ENCODE data around the gene CAPZB.

The CAPZB gene

DNA sequence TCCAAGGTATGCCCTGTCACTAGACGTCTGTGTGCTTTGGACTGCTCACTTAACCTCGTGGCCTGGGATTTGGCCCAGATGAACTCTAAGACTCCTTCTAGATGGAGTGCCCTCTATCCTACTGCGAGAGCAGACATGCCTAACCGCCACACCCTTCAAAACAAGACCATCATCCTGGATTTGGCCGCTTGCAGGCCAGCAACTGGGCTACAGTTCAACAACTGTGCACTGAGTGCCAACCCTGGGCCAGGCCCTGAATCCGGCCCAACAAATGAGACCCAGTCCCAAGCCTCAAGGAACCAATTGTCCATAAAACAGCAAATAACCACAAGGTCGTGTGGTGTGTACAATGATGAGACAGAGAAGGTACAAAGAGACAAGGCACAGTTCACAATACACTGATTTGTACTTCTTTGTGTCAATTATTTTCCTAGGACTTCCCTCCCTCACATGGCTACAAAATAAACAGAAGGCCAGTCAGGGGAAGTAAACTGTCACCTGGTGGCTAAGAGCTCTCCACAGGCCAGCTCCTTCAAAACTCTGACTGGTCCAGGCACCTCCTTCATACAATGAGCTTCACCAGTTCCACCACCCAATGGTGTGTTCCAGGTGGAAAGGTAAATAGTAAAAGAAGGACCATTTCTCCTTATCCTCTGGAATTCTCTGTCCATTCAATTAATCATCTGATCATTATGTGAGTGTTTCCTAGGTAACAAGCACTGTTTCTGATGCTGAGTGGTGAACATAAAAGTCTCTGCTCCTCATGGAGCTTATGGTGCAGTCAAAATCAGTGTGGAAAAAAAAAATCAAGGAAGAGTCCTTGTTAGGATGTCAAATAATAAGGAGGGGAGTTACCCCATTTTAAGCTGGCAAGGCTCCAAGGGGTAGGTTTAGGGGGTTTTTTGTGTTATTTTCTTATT lies 60.4 kb downstream of the CAPZB start:
- no peak overlapping the region for H3K4me3 ChIP-seq (ENCODE audit: low read depth, low read length)
- H3K27me3 ChIP-seq (replicated peaks) = no peaks in the 10 kb centered on the region
- peaks cover 8% of the 10 kb centered on the region for H3K36me3 ChIP-seq (replicated peaks)
- no peak overlapping the region for H3K27ac ChIP-seq
- DNase-seq = no peak
- TF ChIP-seq, protein P1, sequence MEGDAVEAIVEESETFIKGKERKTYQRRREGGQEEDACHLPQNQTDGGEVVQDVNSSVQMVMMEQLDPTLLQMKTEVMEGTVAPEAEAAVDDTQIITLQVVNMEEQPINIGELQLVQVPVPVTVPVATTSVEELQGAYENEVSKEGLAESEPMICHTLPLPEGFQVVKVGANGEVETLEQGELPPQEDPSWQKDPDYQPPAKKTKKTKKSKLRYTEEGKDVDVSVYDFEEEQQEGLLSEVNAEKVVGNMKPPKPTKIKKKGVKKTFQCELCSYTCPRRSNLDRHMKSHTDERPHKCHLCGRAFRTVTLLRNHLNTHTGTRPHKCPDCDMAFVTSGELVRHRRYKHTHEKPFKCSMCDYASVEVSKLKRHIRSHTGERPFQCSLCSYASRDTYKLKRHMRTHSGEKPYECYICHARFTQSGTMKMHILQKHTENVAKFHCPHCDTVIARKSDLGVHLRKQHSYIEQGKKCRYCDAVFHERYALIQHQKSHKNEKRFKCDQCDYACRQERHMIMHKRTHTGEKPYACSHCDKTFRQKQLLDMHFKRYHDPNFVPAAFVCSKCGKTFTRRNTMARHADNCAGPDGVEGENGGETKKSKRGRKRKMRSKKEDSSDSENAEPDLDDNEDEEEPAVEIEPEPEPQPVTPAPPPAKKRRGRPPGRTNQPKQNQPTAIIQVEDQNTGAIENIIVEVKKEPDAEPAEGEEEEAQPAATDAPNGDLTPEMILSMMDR (IDR thresholded peaks at IDR 0.05; ENCODE audit: low read depth, low read length, missing control alignments) = no peak
- in situ Hi-C loops (cut with HindIII; ENCODE audit: low pct_ligation_motif_present, low sequenced_read_pairs) = no loop called here

DNA sequence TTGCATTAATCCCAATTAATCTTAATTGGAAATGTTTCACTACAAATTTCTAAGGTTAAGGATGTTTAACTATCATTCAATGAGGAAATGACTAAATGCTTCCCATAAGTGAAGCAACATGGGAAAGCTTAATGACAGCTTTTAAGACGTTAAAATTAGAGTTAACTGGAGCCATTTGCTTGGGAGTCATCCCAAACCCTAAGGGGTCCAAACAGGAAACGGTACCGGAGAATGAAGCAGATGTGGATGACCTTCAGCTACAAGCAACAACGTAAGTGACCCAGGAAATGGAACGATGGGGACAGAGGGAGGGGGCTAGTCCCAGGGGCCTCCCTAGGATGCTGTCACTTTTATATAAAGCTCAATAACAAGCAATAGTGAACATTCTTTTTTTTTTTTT lies 62.2 kb downstream of the CAPZB start:
- Histone ChIP-seq H3K27ac (no peak overlapping the region), H3K36me3 (replicated peaks) (peaks cover 20% of the 10 kb centered on the region), H3K4me3 (ENCODE audit: low read depth, low read length) (no peak overlapping the region), H3K27me3 (replicated peaks) (no peaks in the 10 kb centered on the region)
- no peak for DNase-seq
- TF ChIP-seq, protein P1 (IDR thresholded peaks at IDR 0.05; ENCODE audit: low read depth, low read length, missing control alignments) = no peak
- in situ Hi-C loops (cut with HindIII; ENCODE audit: low pct_ligation_motif_present, low sequenced_read_pairs) = no loop called here

DNA sequence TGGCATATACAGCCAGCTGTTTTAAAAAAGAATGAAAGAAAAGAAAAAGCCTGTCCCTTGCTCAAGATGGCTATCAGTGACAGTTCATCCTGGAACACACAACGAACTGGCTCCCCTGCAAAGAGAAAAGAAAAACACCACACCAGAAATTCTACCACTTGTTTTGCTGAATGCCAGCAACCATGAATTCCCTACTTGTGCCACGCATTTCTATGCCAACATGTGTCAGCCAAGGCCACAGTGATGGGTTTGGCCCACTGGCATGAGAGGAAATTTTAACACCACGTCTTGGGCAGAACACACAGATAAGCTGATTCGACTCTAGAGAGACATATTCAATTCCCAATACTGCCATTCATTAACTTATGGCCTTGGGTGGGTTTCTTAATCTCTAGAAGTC lies 64.0 kb downstream of the CAPZB start:
- DNase-seq = no peak
- H3K27ac ChIP-seq = no peak overlapping the region
- TF ChIP-seq, protein P1 (IDR thresholded peaks at IDR 0.05; ENCODE audit: low read depth, low read length, missing control alignments) = no peak
- H3K36me3 ChIP-seq (replicated peaks) = peaks cover 26% of the 10 kb centered on the region
- in situ Hi-C loops (cut with HindIII; ENCODE audit: low pct_ligation_motif_present, low sequenced_read_pairs) = no loop called here
- H3K4me3 ChIP-seq (ENCODE audit: low read depth, low read length) = no peak overlapping the region
- H3K27me3 ChIP-seq (replicated peaks) = no peaks in the 10 kb centered on the region

DNA sequence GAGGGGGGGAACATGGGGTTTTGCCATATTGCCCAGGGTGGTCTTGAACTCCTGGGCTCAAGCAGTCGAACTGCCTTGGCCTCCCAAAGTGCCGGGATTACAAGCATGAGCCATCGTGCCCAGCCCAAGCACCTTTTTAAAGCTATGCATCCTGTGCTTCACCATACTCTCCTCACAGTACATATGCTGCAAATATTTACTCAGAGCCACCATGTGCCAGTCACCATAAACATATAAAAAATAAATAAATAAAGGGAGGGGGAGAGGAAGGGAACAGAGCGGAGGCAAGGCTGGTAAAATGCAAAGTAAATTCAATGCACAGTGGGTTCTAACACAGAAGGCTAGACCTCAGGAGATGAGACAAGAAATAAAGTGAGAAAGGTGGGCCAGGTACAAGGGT lies 64.7 kb downstream of the CAPZB start:
- H3K36me3 ChIP-seq (replicated peaks) = peaks cover 29% of the 10 kb centered on the region
- DNase-seq = no peak
- TF ChIP-seq, protein P1 (IDR thresholded peaks at IDR 0.05; ENCODE audit: low read depth, low read length, missing control alignments) = no peak
- no peak overlapping the region for H3K4me3 ChIP-seq (ENCODE audit: low read depth, low read length)
- no peak overlapping the region for H3K27ac ChIP-seq
- in situ Hi-C loops (cut with HindIII; ENCODE audit: low pct_ligation_motif_present, low sequenced_read_pairs) = no loop called here
- no peaks in the 10 kb centered on the region for H3K27me3 ChIP-seq (replicated peaks)

DNA sequence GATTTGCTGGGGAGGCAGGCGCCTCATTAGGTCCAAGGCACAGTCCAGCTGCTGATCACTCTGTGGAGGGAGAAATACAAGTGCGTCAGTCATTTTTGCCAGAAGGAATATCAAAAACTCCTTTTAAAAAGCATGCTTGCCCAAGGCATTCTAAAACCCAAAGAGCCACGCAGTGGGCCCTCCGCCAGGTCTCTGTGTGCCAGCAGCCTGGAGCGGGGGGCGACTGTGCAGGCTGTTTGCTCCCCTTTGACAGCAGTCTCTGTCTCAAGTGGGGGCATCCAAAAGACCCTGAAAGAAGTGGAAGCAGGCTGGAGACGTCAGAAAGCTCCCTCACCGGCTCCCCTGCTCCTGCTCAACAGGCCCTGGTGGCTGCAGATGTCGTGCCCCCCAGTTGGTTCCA lies 65.6 kb downstream of the CAPZB start:
- Histone ChIP-seq H3K27ac (no peak overlapping the region), H3K27me3 (replicated peaks) (no peaks in the 10 kb centered on the region), H3K4me3 (ENCODE audit: low read depth, low read length) (no peak overlapping the region), H3K36me3 (replicated peaks) (peaks cover 36% of the 10 kb centered on the region)
- DNase-seq = no peak
- in situ Hi-C loops (cut with HindIII; ENCODE audit: low pct_ligation_motif_present, low sequenced_read_pairs) = no loop called here
- TF ChIP-seq, protein P1 (IDR thresholded peaks at IDR 0.05; ENCODE audit: low read depth, low read length, missing control alignments) = no peak

All from brain microvascular endothelial cell (primary cell).